GM12891 (cell line): ENCODE data around the gene GHR.

Experiments used
- PAX5 ChIP-seq: IDR thresholded peaks from 2 replicates; pipeline ENCODE4 v1.6.1; 2011; ENCODE audit warnings: low read length, moderate library complexity, mild to moderate bottlenecking; ENCODE audit not compliant: insufficient read depth, severe bottlenecking
- POLR2A ChIP-seq: IDR thresholded peaks from 2 replicates; pipeline ENCODE4 v1.6.1; 2011; ENCODE audit warnings: low read depth, low read length, control low read depth
- POLR2AphosphoS5 ChIP-seq: IDR thresholded peaks from 2 replicates; pipeline ENCODE4 v1.6.1; 2011; ENCODE audit warnings: low read depth, low read length, control low read depth
- POU2F2 ChIP-seq: IDR thresholded peaks from 2 replicates; pipeline ENCODE4 v1.6.1; 2011; ENCODE audit warnings: low read depth, mild to moderate bottlenecking, control low read depth, low read length, moderate library complexity
- SPI1 ChIP-seq: IDR thresholded peaks from 2 replicates; pipeline ENCODE4 v1.6.1; 2011; ENCODE audit warnings: low read depth, low read length, control low read depth
- TAF1 ChIP-seq: IDR thresholded peaks from 2 replicates; pipeline ENCODE4 v1.6.1; 2011; ENCODE audit warnings: low read depth, low read length, control low read depth

GRCh38 chr5:42612750-42613366 lies 189.6 kb downstream of the GHR start:
- no peak for TF ChIP-seq POU2F2
- no peak for TF ChIP-seq POLR2AphosphoS5
- no peak for TF ChIP-seq POLR2A
- no peak for TF ChIP-seq TAF1
- no peak for TF ChIP-seq SPI1
- no peak for TF ChIP-seq PAX5
